Esophagus (tissue), 2 donors: ENCODE results near the gene HTATIP2. TPM values are rescaled to one million over a fixed set of nuclear protein-coding genes. Genes with fewer than 3 reads are reported as not detected.
"Not testable (repeated sequence)": the region's sequence is repeated elsewhere in the genome, so short reads cannot be mapped to it uniquely, and the experiment has no call there.

Experiments
- H3K27ac ChIP-seq, 2 donors: one replicate each; pipeline ENCODE4 v1.5.1; 2013; ENCODE audit warnings: low read depth in 2 of 2, mild to moderate bottlenecking in 2 of 2, inconsistent platforms in 1 of 2, low read length in 1 of 2, moderate library complexity in 1 of 2
- H3K27me3 ChIP-seq, 2 donors: one replicate each; pipeline ENCODE4 v1.6.1; 2013; ENCODE audit warnings: low read length in 2 of 2, control low read depth in 1 of 2, mild to moderate bottlenecking in 1 of 2; ENCODE audit not compliant: insufficient read depth in 2 of 2, control insufficient read depth in 1 of 2
- H3K36me3 ChIP-seq, 2 donors: one replicate each; pipeline ENCODE4 v1.6.1; 2013; ENCODE audit warnings: low read length in 1 of 2; ENCODE audit not compliant: control insufficient read depth in 2 of 2, insufficient read depth in 2 of 2
- H3K4me1 ChIP-seq, 2 donors: one replicate each; pipeline ENCODE4 v1.6.1; 2013; ENCODE audit warnings: low read length in 1 of 2; ENCODE audit not compliant: control insufficient read depth in 2 of 2, insufficient read depth in 2 of 2
- H3K4me3 ChIP-seq, 2 donors: one replicate each; pipeline ENCODE4 v1.5.1; 2013; ENCODE audit warnings: low read length in 2 of 2, mild to moderate bottlenecking in 2 of 2, low read depth in 1 of 2, moderate library complexity in 1 of 2
- H3K9me3 ChIP-seq, 2 donors: one replicate each; pipeline ENCODE4 v1.6.1; 2013; ENCODE audit warnings: mild to moderate bottlenecking in 2 of 2, low read depth in 1 of 2, low read length in 1 of 2, moderate library complexity in 1 of 2; ENCODE audit not compliant: control insufficient read depth in 2 of 2, insufficient read depth in 1 of 2
- WGBS, 2 donors: extraction: QIAGEN DNeasy Blood & Tissue Kit; methylation state at CpG; one replicate each; pipeline ENCODE4 v1.1.7; 2013; 5-methylcytosine and 5-hydroxymethylcytosine counted together
- polyA plus RNA-seq, 2 donors: library from polyadenylated mRNA; stranded (reverse); fragments of 200-250 nt; gene quantifications; one replicate each; pipeline ENCODE4 v1.2.3, GENCODE V29; 2013
- donor health status: healthy with polysubstance abuse.
- donor health status: Bipolar disorder and iron deficiency.

Gene HTATIP2
- polyA plus RNA-seq, 2 donors, result 23.3 to 41.6 TPM

DNA sequence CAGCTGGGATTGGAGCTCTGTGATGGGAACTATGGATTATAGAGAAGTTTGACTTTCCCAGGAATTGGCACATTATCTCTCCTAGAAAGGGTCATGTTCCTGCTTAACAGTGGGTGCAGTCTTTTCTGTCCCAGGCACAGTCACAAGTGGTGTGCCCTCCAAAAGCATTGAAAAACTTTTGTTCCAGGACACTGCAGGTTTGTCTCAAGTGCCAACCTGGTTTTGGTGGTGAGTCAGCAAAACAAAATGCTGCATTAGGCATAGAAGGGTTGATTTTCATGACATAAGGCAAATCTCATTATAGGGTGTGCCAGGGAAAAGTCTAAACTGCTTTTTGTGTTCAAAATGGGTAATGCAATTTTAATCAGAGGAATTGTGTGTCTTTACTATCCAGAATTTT is 4.9 kb downstream of the HTATIP2 start:
- H3K4me1 ChIP-seq, result peaks cover 0 to 3% of the 10 kb centered on the region in 2 donors
- no peaks in the 10 kb centered on the region for H3K9me3 ChIP-seq
- no peaks in the 10 kb centered on the region for H3K36me3 ChIP-seq
- peak overlapping the region; percentile 78 to 86 for H3K27ac ChIP-seq
- no peak overlapping the region for H3K4me3 ChIP-seq
- H3K27me3 ChIP-seq, result no peaks in the 10 kb centered on the region

DNA sequence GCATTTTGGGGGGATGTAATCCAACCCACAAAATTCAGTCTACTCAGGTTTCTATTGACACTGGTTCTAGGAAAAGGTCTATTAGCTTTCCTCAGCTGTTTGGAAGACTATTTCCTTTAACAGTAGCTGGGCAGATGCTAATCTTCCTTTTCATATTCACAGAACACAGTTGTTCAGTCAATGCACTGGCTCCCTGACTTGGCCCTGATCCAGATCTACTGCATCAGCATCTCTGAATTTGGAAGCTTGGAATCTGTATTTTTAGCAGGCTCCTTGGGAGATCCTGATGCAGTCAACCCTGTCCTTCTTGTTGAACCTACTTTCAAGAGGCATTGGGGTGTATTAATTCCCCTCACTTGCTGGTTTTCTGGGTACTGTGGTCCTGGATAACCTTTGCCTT is 6.3 kb downstream of the HTATIP2 start:
- Histone ChIP-seq H3K9me3 (no peaks in the 10 kb centered on the region), H3K27me3 (no peaks in the 10 kb centered on the region), H3K36me3 (no peaks in the 10 kb centered on the region), H3K4me3 (no peak overlapping the region), H3K4me1 (no peaks in the 10 kb centered on the region), H3K27ac (no peak overlapping the region)

DNA sequence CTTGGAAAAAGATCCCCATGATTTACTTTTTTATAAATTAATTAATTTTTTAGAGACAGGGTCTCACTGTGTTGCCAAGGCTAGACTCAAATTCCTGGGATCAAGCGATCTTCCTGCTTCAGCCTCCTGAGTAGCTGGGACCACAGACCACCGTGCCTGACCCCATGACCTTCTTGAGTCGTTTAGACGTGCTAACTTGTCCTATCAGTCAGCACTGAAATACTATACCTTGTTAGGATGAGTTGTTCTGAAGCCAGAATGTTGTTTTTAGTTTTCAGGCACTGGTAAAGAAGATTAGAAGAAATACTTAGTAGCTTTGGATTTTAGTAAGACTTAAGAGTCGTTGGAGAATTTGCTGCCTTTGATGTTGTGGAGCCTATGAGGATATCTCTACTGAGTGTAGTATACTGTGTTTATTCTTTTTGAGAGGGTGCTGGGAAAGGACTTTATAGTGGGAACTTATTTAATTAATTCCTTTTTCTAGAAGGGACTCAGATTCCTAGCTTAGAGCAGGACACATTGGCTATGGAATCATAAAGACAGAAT is 8.6 kb downstream of the HTATIP2 start:
- 70 to 79% methylated on average over 5 of the region's 5 CpGs for WGBS, 2 donors

DNA sequence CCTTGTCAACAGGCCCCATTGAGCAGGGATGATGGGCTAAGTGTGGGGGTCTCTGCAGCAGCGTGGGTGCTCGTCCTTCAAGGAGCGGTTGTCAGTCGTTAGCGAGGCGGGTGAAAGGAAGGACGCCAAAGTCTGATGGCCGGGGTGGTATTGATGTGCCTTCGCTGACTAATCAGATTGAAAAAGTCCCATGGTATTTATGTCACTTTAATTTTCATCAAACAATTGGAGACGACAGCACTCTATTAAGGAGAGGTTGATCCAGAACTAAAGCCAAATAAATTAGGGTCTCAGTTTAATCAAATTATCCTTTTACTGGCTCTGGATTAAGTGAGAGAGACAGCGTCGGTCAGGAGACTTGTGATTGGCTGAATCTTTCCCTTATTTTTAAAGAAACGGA is 9.6 kb downstream of the HTATIP2 start:
- no peak overlapping the region for H3K4me3 ChIP-seq
- WGBS, 2 donors, result 92 to 93% methylated on average over 13 of the region's 13 CpGs
- no peaks in the 10 kb centered on the region for H3K27me3 ChIP-seq
- no peaks in the 10 kb centered on the region for H3K9me3 ChIP-seq
- H3K36me3 ChIP-seq, result peaks cover 0 to 2% of the 10 kb centered on the region in 2 donors
- no peak overlapping the region for H3K27ac ChIP-seq
- H3K4me1 ChIP-seq, result no peaks in the 10 kb centered on the region

More for the DNA sequence above, 8.6 kb downstream of the HTATIP2 start:
- Histone ChIP-seq H3K27ac (no peak overlapping the region), H3K4me3 (no peak overlapping the region), H3K4me1 (no peaks in the 10 kb centered on the region), H3K9me3 (no peaks in the 10 kb centered on the region), H3K27me3 (no peaks in the 10 kb centered on the region), H3K36me3 (peaks cover 0 to 2% of the 10 kb centered on the region in 2 donors)

DNA sequence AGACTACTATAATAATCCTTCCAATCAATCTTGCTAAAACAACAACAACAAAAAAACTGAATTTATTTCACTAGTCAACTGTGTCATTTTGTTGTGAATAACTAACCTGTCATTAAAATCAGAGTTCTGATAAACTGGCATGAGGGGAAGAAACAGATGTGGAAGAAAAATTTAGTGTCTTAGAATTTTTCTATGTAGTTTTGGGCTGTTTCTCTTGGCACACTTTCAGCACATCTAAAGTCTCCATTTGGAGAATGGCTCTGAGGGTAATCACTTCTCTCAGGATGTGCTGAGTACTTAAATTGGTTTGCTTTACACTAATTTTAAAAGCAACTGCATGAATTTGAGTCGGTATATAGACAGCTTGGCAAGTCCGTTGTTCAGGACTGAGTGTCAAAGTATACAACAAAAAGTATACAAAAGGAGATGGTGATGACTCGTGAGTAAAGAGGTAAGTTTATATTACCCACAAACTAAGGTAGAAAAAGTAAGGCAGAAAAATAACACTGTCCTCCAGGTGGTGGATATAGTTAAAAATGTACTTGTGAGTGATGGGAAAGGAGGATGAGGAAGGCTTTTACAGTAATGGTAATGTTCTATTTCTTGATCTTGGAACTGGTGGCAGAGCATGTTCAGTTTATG is 10.2 kb downstream of the HTATIP2 start:
- H3K27ac ChIP-seq, result no peak overlapping the region
- H3K9me3 ChIP-seq, result no peaks in the 10 kb centered on the region
- H3K4me1 ChIP-seq, result no peaks in the 10 kb centered on the region
- no peaks in the 10 kb centered on the region for H3K27me3 ChIP-seq
- WGBS, 2 donors, result 70 to 74% methylated on average over 3 of the region's 3 CpGs
- no peak overlapping the region for H3K4me3 ChIP-seq
- H3K36me3 ChIP-seq, result peaks cover 1 to 2% of the 10 kb centered on the region in 2 donors

DNA sequence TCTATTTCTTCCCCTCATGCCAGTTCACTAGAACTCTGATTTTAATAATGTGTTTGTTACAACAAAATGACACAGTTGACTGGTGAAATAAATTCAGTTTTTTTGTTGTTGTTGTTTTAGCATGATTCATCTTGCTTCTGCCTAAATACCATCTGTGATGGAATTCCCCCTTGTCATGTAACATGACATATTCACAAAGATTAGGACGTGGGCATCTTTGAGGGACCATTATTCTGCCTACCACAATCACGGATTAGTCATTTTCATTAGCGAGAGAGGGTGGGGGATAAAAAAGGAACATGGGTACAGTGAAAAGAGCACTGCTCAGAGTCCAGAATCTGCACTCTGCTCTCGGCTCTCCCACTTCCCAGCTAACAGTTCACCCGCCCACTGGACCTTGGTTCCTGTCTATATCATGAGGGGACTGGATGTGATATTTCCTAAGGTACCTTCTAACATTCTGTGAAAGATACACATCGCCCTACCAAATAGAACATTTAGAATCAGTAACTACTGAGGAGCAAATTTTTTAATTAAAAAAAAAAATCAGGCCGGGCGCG is 11.3 kb downstream of the HTATIP2 start:
- Histone ChIP-seq H3K4me3 (no peak overlapping the region), H3K36me3 (peaks cover 2 to 3% of the 10 kb centered on the region in 2 donors), H3K4me1 (no peaks in the 10 kb centered on the region), H3K9me3 (no peaks in the 10 kb centered on the region), H3K27ac (no peak overlapping the region), H3K27me3 (no peaks in the 10 kb centered on the region)
- WGBS, 2 donors, result 81 to 83% methylated on average over 9 of the region's 9 CpGs

- 86 to 89% methylated on average over 3 of the region's 3 CpGs for WGBS, 2 donors
- Histone ChIP-seq H3K4me1 (no peaks in the 10 kb centered on the region), H3K4me3 (no peak overlapping the region), H3K27me3 (no peaks in the 10 kb centered on the region), H3K9me3 (no peaks in the 10 kb centered on the region), H3K36me3 (peaks cover 2 to 3% of the 10 kb centered on the region in 2 donors), H3K27ac (no peak overlapping the region)
Measured at GRCh38 chr11:20376162-20376730, 12.7 kb downstream of the HTATIP2 start.

DNA sequence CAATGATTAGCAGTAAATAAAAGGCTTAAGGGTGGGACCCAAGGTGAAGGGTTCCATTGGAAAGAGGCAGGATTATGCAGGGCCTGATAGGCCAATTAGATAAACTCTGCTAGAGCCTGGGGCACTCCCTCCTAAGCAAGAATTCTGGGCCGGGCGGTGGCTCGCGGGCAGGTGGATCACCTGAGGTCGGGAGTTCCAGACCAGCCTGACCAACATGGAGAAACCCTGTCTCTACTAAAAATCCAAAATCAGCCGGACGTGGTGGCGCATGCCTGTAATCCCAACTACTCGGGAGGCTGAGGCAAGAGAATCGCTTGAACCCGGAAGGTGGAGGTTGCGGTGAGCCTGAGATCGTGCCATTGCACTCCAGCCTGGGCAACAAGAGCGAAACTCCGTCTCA is 22.5 kb downstream of the HTATIP2 start:
- WGBS, 2 donors, result 84 to 85% methylated on average over 15 of the region's 15 CpGs

DNA sequence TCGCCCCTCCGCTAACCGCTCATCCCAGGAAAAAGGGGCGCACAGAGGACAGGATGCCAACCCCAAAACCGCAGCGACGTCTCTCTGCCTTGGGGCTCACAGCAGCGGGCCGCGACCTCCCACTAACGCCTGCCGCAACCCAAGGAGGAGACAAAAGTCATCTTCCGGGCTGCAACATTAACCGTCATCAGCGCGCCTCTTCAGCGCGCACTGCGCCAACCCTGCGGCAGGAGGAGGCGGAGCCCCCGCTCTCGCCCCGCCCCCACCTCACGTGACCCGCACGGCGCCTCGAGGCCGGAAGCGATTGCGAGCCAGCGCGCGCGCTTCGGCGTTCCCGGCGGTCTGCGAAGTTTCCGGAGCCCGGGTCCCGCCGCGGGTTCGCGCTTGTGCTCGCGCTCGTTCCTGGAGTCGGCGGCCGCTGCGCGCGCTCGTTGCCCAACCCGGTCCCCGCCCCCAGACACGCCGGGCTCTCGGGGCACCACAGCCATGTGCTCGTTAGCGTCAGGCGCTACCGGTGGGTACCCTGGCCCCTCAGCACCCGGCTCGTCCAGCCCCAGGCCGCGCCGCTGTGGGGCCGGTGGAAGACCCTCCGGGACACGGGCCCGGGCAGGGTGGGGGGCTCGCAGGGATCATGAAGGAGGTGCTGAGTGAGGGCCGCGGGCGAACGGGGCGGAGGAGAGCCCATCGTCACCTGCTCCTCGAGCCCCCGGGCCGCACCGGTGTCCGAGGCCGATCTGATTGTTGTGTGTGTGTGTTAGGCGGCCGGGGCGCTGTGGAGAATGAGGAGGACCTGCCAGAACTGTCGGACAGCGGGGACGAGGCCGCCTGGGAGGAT is 24.0 kb downstream of the HTATIP2 start, which contains the start of gene PRMT3:
Gene PRMT3, plus strand, starts transcription at position 456 of the 835 bp plus-strand sequence. Its CDS starts 31 bp downstream, at position 487.
- H3K27me3 ChIP-seq, result no peaks in the 10 kb centered on the region
- peaks cover under 1 to 2% of the 10 kb centered on the region in 2 donors for H3K36me3 ChIP-seq
- H3K4me1 ChIP-seq, result no peaks in the 10 kb centered on the region
- WGBS, 2 donors, result 0 to 1% methylated on average over 91 to 96 of the region's 96 CpGs
- peak within 1 kb of the TSS; percentile 94 to 97 for H3K27ac ChIP-seq
- no peaks in the 10 kb centered on the region for H3K9me3 ChIP-seq
- peak within 1 kb of the TSS; percentile 89 to 98 for H3K4me3 ChIP-seq

More for the DNA sequence above, 22.5 kb downstream of the HTATIP2 start:
- H3K4me1 ChIP-seq, H3K27me3 ChIP-seq, H3K36me3 ChIP-seq, H3K9me3 ChIP-seq, H3K4me3 ChIP-seq, H3K27ac ChIP-seq: not testable (repeated sequence)
